HepG2 (cell line): ENCODE measurements around the gene TRIM66. TPM values are rescaled to one million over a fixed set of nuclear protein-coding genes. Genes with fewer than 3 reads are reported as not detected.

Experiments
- ELK4 ChIP-seq: sonication (generic); formaldehyde crosslinking; IDR thresholded peaks from 2 replicates; pipeline ENCODE4 v1.9.0; 2021; ENCODE audit warnings: missing genetic modification reagents, borderline replicate concordance
- GTF2F1 ChIP-seq: fragments of 150-350 bp; IDR thresholded peaks from 2 replicates; pipeline ENCODE4 v1.6.1; 2014; ENCODE audit warnings: low read length
- HMG20B ChIP-seq: conservative IDR thresholded peaks from 2 replicates; pipeline ENCODE4 v1.6.1; 2016; ENCODE audit warnings: missing genetic modification reagents, missing compliant biosample characterization
- HNRNPUL1 ChIP-seq: fragments of 200-400 bp; formaldehyde crosslinking; IDR thresholded peaks from 2 replicates; pipeline ENCODE4 v1.6.1; 2017; ENCODE audit warnings: low read depth, mild to moderate bottlenecking, low read length, moderate library complexity
- LCORL ChIP-seq, 2 experiments: fragments of 450-650 bp in 1 of 2; sonication (generic) in 1 of 2; formaldehyde crosslinking in 1 of 2; IDR thresholded peaks; 2 replicates each; pipeline versions ENCODE4 v1.5.0 to v1.6.1; 2017 to 2020; ENCODE audit warnings: antibody characterized with exemption in 1 of 2, missing genetic modification reagents in 1 of 2
- MAF1 ChIP-seq: sonication (generic); formaldehyde crosslinking; IDR thresholded peaks from 2 replicates; pipeline ENCODE4 v1.5.0; 2020; ENCODE audit warnings: missing genetic modification reagents, borderline replicate concordance
- SMARCE1 ChIP-seq: fragments of 450-650 bp; IDR thresholded peaks from 2 replicates; pipeline ENCODE4 v1.6.1; 2017; ENCODE audit warnings: borderline replicate concordance
- SOX5 ChIP-seq: IDR thresholded peaks from 2 replicates; pipeline ENCODE4 v1.6.1; 2016; ENCODE audit warnings: borderline replicate concordance
- SP2 ChIP-seq: sonication (generic); formaldehyde crosslinking; IDR thresholded peaks from 2 replicates; pipeline ENCODE4 v1.5.1; 2020; ENCODE audit warnings: mild to moderate bottlenecking, missing genetic modification reagents
- STAT5B ChIP-seq: sonication (generic); formaldehyde crosslinking; IDR thresholded peaks from 2 replicates; pipeline ENCODE4 v1.4.0; 2020; ENCODE audit warnings: missing genetic modification reagents
- TGIF2 ChIP-seq: IDR thresholded peaks from 2 replicates; pipeline ENCODE4 v1.6.1; 2016; ENCODE audit warnings: control low read depth, missing compliant biosample characterization
- ZBTB38 ChIP-seq: sonication (generic); formaldehyde crosslinking; IDR thresholded peaks from 2 replicates; pipeline ENCODE4 v1.5.1; 2020; ENCODE audit warnings: mild to moderate bottlenecking, missing genetic modification reagents
- ZBTB43 ChIP-seq: sonication (generic); formaldehyde crosslinking; conservative IDR thresholded peaks from 2 replicates; pipeline ENCODE4 v1.4.0; 2020; ENCODE audit warnings: missing genetic modification reagents
- ZC3H4 ChIP-seq: sonication (generic); formaldehyde crosslinking; IDR thresholded peaks from 2 replicates; pipeline ENCODE4 v1.4.0; 2020; ENCODE audit warnings: missing genetic modification reagents, borderline replicate concordance
- ZNF350 ChIP-seq: sonication (generic); formaldehyde crosslinking; IDR thresholded peaks from 2 replicates; pipeline ENCODE4 v1.4.0; 2020; ENCODE audit warnings: mild to moderate bottlenecking, low read depth, missing genetic modification reagents, borderline replicate concordance
- ZNF567 ChIP-seq: sonication (generic); formaldehyde crosslinking; IDR thresholded peaks from 2 replicates; pipeline ENCODE4 v1.8.1; 2023; ENCODE audit warnings: mild to moderate bottlenecking, missing genetic modification reagents, borderline replicate concordance
- ZNF776 ChIP-seq: sonication (generic); formaldehyde crosslinking; IDR thresholded peaks from 2 replicates; pipeline ENCODE4 v1.4.0; 2020; ENCODE audit warnings: mild to moderate bottlenecking, missing genetic modification reagents
- polyA plus RNA-seq, 8 experiments: library from polyadenylated mRNA; depleted of rRNA in 3 of 8; stranded (reverse) in 7 of 8; unstranded in 1 of 8; fragments of >200 nt; fragmentation: Illumina TruSeq in 4 of 8; extraction: Trizol in 4 of 8; gene quantifications; 2 replicates each; pipeline versions ENCODE4 v1.2.1 to v1.2.3, GENCODE V29; 2011 to 2016; ENCODE audit warnings: low read depth in 4 of 8, missing spikeins in 1 of 8, mixed read lengths in 1 of 8; ENCODE audit not compliant: insufficient read depth in 1 of 8
- total RNA-seq, 5 experiments: library from RNA; depleted of rRNA; stranded (reverse); fragments of >200 nt; fragmentation: Illumina TruSeq; extraction: Trizol; gene quantifications; 2 replicates each; pipeline ENCODE4 v1.2.3, GENCODE V29; 2016; ENCODE audit warnings: low read depth in 1 of 5
- TF ChIP-seq, protein P1 (sequence below): sonication (generic); formaldehyde crosslinking; IDR thresholded peaks from 2 replicates; pipeline ENCODE4 v1.4.0; 2020; ENCODE audit warnings: missing genetic modification reagents
- TF ChIP-seq, protein P2 (sequence below): sonication (generic); formaldehyde crosslinking; IDR thresholded peaks from 2 replicates; pipeline ENCODE4 v1.8.1; 2023; ENCODE audit warnings: missing genetic modification reagents, inconsistent platforms, borderline replicate concordance

Gene TRIM66
- total and polyA plus RNA-seq, 2 of the 13 experiments (the other 11 are each of a cell fraction or from before 2014, with no cell fraction given) = 4.9 to 6.1 TPM

DNA sequence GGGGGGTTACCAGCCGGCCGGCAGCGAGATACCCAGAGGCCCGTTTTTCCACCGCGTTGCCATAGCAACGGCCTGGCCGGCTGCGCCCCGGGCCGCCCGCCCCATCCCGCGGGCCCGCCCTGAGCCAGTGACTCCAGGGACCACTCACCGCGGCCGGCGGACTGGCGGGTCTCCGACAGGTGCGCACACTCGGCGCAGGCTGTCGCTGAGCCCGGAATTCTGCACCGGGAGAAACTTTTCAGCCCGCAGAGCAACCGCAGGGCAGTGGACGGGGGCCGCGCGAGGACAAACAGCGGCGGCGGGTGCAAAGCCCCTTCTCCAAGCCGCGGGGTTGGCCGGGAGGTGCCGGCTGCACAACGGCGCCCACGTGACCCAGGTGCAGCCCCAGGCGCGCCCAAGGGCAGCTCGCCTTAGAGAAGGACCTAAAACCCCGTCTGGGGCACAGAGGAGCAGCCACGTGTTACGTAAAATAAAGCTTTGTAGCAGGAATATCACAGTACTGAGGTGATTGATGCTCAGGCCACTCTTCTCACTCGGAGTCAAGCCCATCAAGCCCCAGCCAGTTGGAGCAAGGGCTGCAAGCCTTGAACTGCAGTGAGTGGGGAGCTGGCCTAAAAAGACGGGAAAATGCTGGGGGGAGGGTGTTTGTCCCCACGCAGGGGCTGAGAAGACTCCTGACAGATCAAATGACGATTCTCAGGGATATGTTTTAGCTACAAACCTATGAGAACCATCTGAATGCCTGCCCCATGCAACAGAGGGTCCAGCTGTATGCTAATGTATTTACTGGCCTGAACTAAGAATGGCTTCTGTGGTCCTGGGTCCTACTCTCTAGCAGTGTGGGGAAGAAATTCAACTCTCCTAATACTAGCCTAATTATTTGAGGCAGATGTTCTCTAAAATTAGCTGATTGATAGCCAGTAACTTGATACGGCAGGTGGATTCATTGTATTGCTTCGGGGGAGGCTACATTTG, 88.2 kb downstream of the TRIM66 start, which contains the start of gene STK33 (continued):
- TF ChIP-seq HMG20B = no peak
- TF ChIP-seq SP2 (CRISPR knock-in tag) = no peak
- TF ChIP-seq ZNF567 (CRISPR knock-in tag) = 0 out of 2 replicates have a peak, but pooled peaks have one; percentile 31
- TF ChIP-seq ZBTB38 (CRISPR knock-in tag) = peak; percentile 34; the same call in 1 of the 2 replicates
- no peak for TF ChIP-seq GTF2F1
- TF ChIP-seq SOX5 (CRISPR knock-in tag) = 0 out of 2 replicates have a peak, but pooled peaks have one; percentile 9
- TF ChIP-seq ZNF350 (CRISPR knock-in tag) = peak; percentile 58; the same call in 1 of the 2 replicates
- TF ChIP-seq STAT5B (CRISPR knock-in tag) = no peak
- no peak for TF ChIP-seq LCORL (IDR thresholded peaks at IDR 0.05)
- TF ChIP-seq LCORL (CRISPR knock-in tag; IDR thresholded peaks at IDR 0.05) = 0 out of 2 replicates have a peak, but pooled peaks have one; percentile 20
- TF ChIP-seq, protein P1, sequence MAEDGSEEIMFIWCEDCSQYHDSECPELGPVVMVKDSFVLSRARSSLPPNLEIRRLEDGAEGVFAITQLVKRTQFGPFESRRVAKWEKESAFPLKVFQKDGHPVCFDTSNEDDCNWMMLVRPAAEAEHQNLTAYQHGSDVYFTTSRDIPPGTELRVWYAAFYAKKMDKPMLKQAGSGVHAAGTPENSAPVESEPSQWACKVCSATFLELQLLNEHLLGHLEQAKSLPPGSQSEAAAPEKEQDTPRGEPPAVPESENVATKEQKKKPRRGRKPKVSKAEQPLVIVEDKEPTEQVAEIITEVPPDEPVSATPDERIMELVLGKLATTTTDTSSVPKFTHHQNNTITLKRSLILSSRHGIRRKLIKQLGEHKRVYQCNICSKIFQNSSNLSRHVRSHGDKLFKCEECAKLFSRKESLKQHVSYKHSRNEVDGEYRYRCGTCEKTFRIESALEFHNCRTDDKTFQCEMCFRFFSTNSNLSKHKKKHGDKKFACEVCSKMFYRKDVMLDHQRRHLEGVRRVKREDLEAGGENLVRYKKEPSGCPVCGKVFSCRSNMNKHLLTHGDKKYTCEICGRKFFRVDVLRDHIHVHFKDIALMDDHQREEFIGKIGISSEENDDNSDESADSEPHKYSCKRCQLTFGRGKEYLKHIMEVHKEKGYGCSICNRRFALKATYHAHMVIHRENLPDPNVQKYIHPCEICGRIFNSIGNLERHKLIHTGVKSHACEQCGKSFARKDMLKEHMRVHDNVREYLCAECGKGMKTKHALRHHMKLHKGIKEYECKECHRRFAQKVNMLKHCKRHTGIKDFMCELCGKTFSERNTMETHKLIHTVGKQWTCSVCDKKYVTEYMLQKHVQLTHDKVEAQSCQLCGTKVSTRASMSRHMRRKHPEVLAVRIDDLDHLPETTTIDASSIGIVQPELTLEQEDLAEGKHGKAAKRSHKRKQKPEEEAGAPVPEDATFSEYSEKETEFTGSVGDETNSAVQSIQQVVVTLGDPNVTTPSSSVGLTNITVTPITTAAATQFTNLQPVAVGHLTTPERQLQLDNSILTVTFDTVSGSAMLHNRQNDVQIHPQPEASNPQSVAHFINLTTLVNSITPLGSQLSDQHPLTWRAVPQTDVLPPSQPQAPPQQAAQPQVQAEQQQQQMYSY (CRISPR knock-in tag) = no peak
- TF ChIP-seq ELK4 (CRISPR knock-in tag) = no peak
- TF ChIP-seq MAF1 = no peak
- no peak for TF ChIP-seq ZC3H4 (CRISPR knock-in tag)
- peak; percentile 70; the same call in 1 of the 2 replicates for TF ChIP-seq ZNF776 (CRISPR knock-in tag)
- no peak for TF ChIP-seq HNRNPUL1
- TF ChIP-seq SMARCE1 = no peak
- no peak for TF ChIP-seq TGIF2
- TF ChIP-seq ZBTB43 (CRISPR knock-in tag) = no peak
- TF ChIP-seq, protein P2, sequence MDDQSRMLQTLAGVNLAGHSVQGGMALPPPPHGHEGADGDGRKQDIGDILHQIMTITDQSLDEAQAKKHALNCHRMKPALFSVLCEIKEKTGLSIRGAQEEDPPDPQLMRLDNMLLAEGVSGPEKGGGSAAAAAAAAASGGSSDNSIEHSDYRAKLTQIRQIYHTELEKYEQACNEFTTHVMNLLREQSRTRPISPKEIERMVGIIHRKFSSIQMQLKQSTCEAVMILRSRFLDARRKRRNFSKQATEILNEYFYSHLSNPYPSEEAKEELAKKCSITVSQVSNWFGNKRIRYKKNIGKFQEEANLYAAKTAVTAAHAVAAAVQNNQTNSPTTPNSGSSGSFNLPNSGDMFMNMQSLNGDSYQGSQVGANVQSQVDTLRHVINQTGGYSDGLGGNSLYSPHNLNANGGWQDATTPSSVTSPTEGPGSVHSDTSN (CRISPR knock-in tag) = no peak
